Uterus (tissue), 4 donors: ENCODE results near the gene SLC27A1. TPM values are rescaled to one million over a fixed set of nuclear protein-coding genes. Genes with fewer than 3 reads are reported as not detected.

Source experiments
- DNase-seq, 2 donors: peaks; one replicate each; pipeline ENCODE4 v3.0.0-alpha.2; 2019 to 2020
- H3K27ac ChIP-seq, 2 donors: fragments of 200-600 bp; sonication (generic); 1 replicate in 1 of 2; 2 replicates in 1 of 2; pipeline ENCODE4 v1.5.1; 2016 to 2018
- H3K27me3 ChIP-seq, 2 donors: fragments of 200-600 bp; sonication (generic); one replicate each; pipeline ENCODE4 v1.5.1; 2018 to 2019; ENCODE audit warnings: control low read depth in 1 of 2
- H3K36me3 ChIP-seq, 2 donors: fragments of 200-600 bp; sonication (generic); one replicate each; pipeline ENCODE4 v1.5.1; 2019; ENCODE audit warnings: control low read depth in 1 of 2
- H3K4me1 ChIP-seq, 2 donors: fragments of 200-600 bp; sonication (generic); one replicate each; pipeline ENCODE4 v1.5.1; 2018 to 2019; ENCODE audit warnings: control low read depth in 1 of 2
- H3K4me3 ChIP-seq, 2 donors: fragments of 200-600 bp; sonication (generic); 1 replicate in 1 of 2; 2 replicates in 1 of 2; pipeline ENCODE4 v1.5.1; 2018 to 2019; ENCODE audit warnings: mild to moderate bottlenecking in 1 of 2
- H3K9me3 ChIP-seq, 2 donors: fragments of 200-600 bp; sonication (generic); one replicate each; pipeline ENCODE4 v1.5.1; 2019; ENCODE audit warnings: control low read depth in 1 of 2
- CTCF ChIP-seq, 4 experiments: fragments of 200-600 bp in 2 of 4; fragments of 450-650 bp in 2 of 4; sonication (generic) in 2 of 4; IDR thresholded peaks; one replicate each; pipeline ENCODE4 v1.5.1; 2016 to 2019; ENCODE audit warnings: antibody characterized with exemption in 4 of 4, mild to moderate bottlenecking in 2 of 4, moderate library complexity in 1 of 4
- POLR2A ChIP-seq, 2 donors: fragments of 450-650 bp; IDR thresholded peaks; one replicate each; pipeline ENCODE4 v1.6.1; 2016; ENCODE audit warnings: antibody characterized with exemption in 2 of 2, mild to moderate bottlenecking in 1 of 2, moderate library complexity in 1 of 2
- intact Hi-C: fragments of 100-400 bp; cut with DNase I; formaldehyde crosslinking; loops from one replicate; pipeline ENCODE4 v1.15.1; 2023; ENCODE audit warnings: low total_unique reads
- total RNA-seq, 4 donors: library from RNA; depleted of rRNA in 3 of 4; stranded (reverse); fragments of >200 nt in 3 of 4; gene quantifications; one replicate each; pipeline versions ENCODE4 v1.1.0 to v1.2.4, GENCODE V29; 2014 to 2023
- donor health status: DM: yes; HTN: yes; CAD: no.

SLC27A1 gene
- total RNA-seq, 4 donors from 2014 or later = 7.1 to 36.5 (median 26.9) TPM

- intact Hi-C loops = no loop called here
- no peaks in the 10 kb centered on the region for H3K27me3 ChIP-seq
- no peaks in the 10 kb centered on the region for H3K36me3 ChIP-seq
- TF ChIP-seq CTCF (IDR thresholded peaks at IDR 0.05) (no peak), POLR2A (IDR thresholded peaks at IDR 0.05) (no peak)
- no peak overlapping the region for H3K27ac ChIP-seq
- no peak for DNase-seq
- no peaks in the 10 kb centered on the region for H3K9me3 ChIP-seq
- H3K4me3 ChIP-seq = no peak overlapping the region
- H3K4me1 ChIP-seq = no peaks in the 10 kb centered on the region
Observed at GRCh38 chr19:17487284-17488121, 17.2 kb downstream of the SLC27A1 start.

DNA sequence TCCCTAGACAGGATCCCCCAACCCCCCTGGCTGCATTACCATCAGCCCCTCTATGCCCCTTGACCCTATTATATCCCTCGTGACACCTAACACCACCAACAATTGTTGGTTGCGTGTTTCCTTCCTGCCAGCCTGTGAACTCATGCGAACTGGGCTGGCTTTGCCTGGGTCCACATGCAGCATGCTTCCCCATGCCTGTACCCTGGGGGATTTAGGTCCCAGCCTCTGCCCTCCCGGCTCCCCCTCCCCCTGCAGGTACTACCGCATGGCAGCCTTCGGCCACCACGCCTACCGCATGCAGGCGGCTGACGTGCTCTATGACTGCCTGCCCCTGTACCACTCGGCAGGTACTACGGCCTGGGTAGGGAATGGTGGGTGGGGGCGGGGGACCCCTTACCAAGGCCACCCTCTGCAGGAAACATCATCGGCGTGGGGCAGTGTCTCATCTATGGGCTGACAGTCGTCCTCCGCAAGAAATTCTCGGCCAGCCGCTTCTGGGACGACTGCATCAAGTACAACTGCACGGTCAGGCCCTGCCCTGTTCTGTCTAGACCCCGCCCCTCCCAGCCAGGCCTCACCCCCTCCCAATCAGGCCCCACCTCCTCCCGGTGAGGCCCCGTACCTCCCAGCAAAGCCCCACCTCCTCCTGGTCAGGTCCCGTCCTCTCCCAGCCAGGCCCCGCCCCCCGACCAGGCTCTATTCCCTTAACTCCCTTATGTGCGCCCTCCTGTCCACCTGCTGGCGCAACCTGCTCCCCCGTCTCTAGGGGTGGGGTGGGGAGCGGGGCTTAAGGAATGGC, 18.5 kb downstream of the SLC27A1 start:
- Histone ChIP-seq H3K9me3 (no peaks in the 10 kb centered on the region), H3K27ac (no peak overlapping the region), H3K36me3 (no peaks in the 10 kb centered on the region), H3K27me3 (no peaks in the 10 kb centered on the region), H3K4me1 (no peaks in the 10 kb centered on the region), H3K4me3 (no peak overlapping the region)
- intact Hi-C loops = no loop called here
- TF ChIP-seq CTCF (IDR thresholded peaks at IDR 0.05) = no peak
- no peak for TF ChIP-seq POLR2A (IDR thresholded peaks at IDR 0.05)
- peak; percentile 48 to 52 for DNase-seq

DNA sequence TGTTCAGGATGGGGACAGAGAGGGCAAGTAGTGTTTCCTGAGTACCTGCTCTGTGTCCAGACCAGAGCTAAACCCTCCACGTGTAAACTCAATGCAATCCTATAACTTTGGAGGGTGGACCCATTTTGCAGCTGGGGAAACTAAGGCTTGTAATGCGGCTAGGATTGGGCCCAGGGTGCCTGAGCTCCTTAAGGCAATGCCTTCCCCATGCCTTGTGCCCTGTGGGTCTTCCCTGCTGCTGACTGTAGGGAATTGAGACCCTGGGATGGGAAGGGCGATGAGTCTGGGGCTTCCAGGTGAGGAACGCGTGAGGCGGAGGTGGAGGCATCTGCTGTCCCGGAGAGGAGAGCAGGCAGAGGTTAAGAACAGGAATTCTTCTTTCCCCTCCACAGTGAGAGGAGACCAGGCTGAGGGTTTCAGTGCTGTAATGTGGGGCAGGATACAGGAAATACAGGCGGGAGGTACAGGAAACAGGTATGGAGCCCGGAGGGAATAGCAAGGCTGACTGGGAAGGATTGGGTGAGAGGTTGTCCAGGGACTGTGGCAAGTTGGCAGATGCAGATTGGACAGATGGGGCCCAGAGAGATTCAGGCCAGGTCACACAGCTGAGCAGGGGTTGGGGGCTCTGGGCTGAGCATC, 19.2 kb downstream of the SLC27A1 start:
- TF ChIP-seq POLR2A (IDR thresholded peaks at IDR 0.05) (no peak), CTCF (IDR thresholded peaks at IDR 0.05) (no peak)
- Histone ChIP-seq H3K9me3 (no peaks in the 10 kb centered on the region), H3K36me3 (no peaks in the 10 kb centered on the region), H3K27ac (no peak overlapping the region), H3K4me1 (no peaks in the 10 kb centered on the region), H3K4me3 (no peak overlapping the region), H3K27me3 (no peaks in the 10 kb centered on the region)
- intact Hi-C loops = no loop called here
- DNase-seq = no peak

DNA sequence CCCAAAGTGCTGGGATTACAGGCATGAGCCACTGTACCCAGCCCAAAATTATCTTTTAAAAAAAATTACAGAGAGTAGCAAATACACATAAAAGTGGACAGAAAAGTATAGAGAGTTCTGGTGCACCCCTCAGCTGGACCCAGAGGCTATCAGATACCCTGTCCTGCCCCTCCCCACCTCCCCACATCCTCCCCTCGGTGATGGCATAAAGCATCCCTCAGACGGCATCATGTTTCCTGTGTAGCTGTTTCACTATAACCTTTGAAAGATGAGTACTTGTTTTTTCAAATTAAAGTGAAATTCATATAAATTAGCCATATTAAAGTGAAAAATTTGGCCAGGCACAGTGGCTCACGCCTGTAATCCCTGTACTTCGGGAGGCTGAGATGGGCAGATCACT, 20.1 kb downstream of the SLC27A1 start:
- Histone ChIP-seq H3K9me3 (no peaks in the 10 kb centered on the region), H3K4me3 (no peak overlapping the region), H3K27me3 (no peaks in the 10 kb centered on the region), H3K4me1 (no peaks in the 10 kb centered on the region), H3K36me3 (no peaks in the 10 kb centered on the region), H3K27ac (no peak overlapping the region)
- intact Hi-C loops = no loop called here
- DNase-seq = no peak
- TF ChIP-seq POLR2A (IDR thresholded peaks at IDR 0.05) = no peak
- TF ChIP-seq CTCF (IDR thresholded peaks at IDR 0.05) = no peak
